NCI-H2171 (cell line): ENCODE results near the gene WNK2.

ENCODE experiments used
- DNase-seq: peaks from one replicate; lab custom pipeline; 2025; lab: John Stamatoyannopoulos, UW

WNK2 gene

GRCh38 chr9:93295456-93296076 lies 111.6 kb downstream of the WNK2 start:
- no peak for DNase-seq

GRCh38 chr9:93296889-93297480 lies 113.0 kb downstream of the WNK2 start:
- no peak for DNase-seq

- DNase-seq = no peak
Measured at GRCh38 chr9:93297659-93298497, 113.9 kb downstream of the WNK2 start.

GRCh38 chr9:93298498-93299417 lies 114.8 kb downstream of the WNK2 start:
- DNase-seq = no peak

GRCh38 chr9:93299418-93300174 lies 115.7 kb downstream of the WNK2 start:
- no peak for DNase-seq

- DNase-seq = no peak
Measured at GRCh38 chr9:93300175-93300572, 116.2 kb downstream of the WNK2 start.

GRCh38 chr9:93300585-93301081 lies 116.7 kb downstream of the WNK2 start:
- DNase-seq = no peak

- DNase-seq = no peak
Measured at GRCh38 chr9:93301291-93301811, 117.4 kb downstream of the WNK2 start.

- DNase-seq = no peak
Measured at GRCh38 chr9:93301911-93302541, 118.1 kb downstream of the WNK2 start.

- peak; percentile 44 for DNase-seq
Measured at GRCh38 chr9:93302586-93303257, 118.8 kb downstream of the WNK2 start.

GRCh38 chr9:93303258-93303771 lies 119.4 kb downstream of the WNK2 start:
- DNase-seq = no peak

GRCh38 chr9:93303806-93304573 lies 120.1 kb downstream of the WNK2 start:
- no peak for DNase-seq

- DNase-seq = peak; percentile 4
Measured at GRCh38 chr9:93304574-93305496, 120.9 kb downstream of the WNK2 start.

- no peak for DNase-seq
Measured at GRCh38 chr9:93305497-93306020, 121.6 kb downstream of the WNK2 start.

- no peak for DNase-seq
Measured at GRCh38 chr9:93306081-93306480, 122.1 kb downstream of the WNK2 start.

- DNase-seq = no peak
Measured at GRCh38 chr9:93306579-93307091, 122.7 kb downstream of the WNK2 start.

GRCh38 chr9:93307468-93308157 lies 123.7 kb downstream of the WNK2 start:
- no peak for DNase-seq
